Effector memory CD8-positive, alpha-beta T cell (primary cell): ENCODE data around the gene CRYBA1.

Experiments
- ATAC-seq: fragments of 150-1000 bp; cut with Tn5 transposase; replicated peaks from 2 replicates; pipeline ENCODE4 v1.10.0; 2021; ENCODE audit warnings: mild to moderate bottlenecking, moderate library complexity
- DNase-seq, 3 experiments: peaks; one replicate each; pipeline ENCODE4 v3.0.0; 2021
- H3K27ac Mint-ChIP-seq, 2 donors: one replicate each; pipeline ENCODE4 v1.8.0; 2022; ENCODE audit warnings: mild to moderate bottlenecking in 2 of 2, mixed read lengths in 2 of 2, moderate library complexity in 2 of 2
- H3K27me3 Mint-ChIP-seq, 2 donors: one replicate each; pipeline ENCODE4 v1.8.0; 2022; ENCODE audit warnings: mixed read lengths in 2 of 2
- H3K36me3 Mint-ChIP-seq: one replicate; pipeline ENCODE4 v1.8.0; 2022; ENCODE audit warnings: mild to moderate bottlenecking, moderate library complexity, mixed read lengths; ENCODE audit not compliant: insufficient read depth
- H3K4me1 Mint-ChIP-seq, 2 donors: one replicate each; pipeline ENCODE4 v1.8.0; 2022; ENCODE audit warnings: low read depth in 2 of 2, mixed read lengths in 2 of 2
- H3K4me3 Mint-ChIP-seq, 2 donors: one replicate each; pipeline ENCODE4 v1.8.0; 2022; ENCODE audit warnings: mild to moderate bottlenecking in 2 of 2, mixed read lengths in 2 of 2, moderate library complexity in 2 of 2
- H3K9me3 Mint-ChIP-seq, 2 donors: one replicate each; pipeline ENCODE4 v1.8.0; 2022; ENCODE audit warnings: mixed read lengths in 2 of 2

CRYBA1 gene

DNA sequence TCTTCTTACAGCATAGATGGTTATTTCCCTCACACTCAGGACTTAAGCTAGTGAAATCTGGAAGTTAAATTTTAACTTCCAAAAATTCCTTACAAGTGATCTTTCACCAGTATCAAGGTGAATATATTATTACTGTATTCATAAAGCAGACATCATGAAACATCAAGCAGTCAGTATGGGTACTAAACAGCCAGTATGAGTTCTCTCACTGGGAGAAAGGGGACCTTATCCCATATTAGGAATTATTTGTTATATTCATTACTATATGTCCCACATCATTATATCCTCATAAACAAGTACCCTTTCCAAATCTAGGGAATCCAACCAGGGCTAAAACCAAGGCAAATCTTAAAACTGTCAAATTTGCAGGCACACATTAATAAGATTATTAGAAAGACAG, 32.0 kb downstream of the CRYBA1 start:
- no peaks in the 10 kb centered on the region for H3K27me3 Mint-ChIP-seq
- H3K9me3 Mint-ChIP-seq, result peaks cover 0 to 1% of the 10 kb centered on the region in 2 donors
- no peak for DNase-seq
- peak overlapping the region; percentile 25 to 46 for H3K4me3 Mint-ChIP-seq
- peaks cover 49 to 61% of the 10 kb centered on the region in 2 donors for H3K4me1 Mint-ChIP-seq
- peak overlapping the region; percentile 38 to 72 for H3K27ac Mint-ChIP-seq
- no peak for ATAC-seq
- peaks cover 96% of the 10 kb centered on the region for H3K36me3 Mint-ChIP-seq

DNA sequence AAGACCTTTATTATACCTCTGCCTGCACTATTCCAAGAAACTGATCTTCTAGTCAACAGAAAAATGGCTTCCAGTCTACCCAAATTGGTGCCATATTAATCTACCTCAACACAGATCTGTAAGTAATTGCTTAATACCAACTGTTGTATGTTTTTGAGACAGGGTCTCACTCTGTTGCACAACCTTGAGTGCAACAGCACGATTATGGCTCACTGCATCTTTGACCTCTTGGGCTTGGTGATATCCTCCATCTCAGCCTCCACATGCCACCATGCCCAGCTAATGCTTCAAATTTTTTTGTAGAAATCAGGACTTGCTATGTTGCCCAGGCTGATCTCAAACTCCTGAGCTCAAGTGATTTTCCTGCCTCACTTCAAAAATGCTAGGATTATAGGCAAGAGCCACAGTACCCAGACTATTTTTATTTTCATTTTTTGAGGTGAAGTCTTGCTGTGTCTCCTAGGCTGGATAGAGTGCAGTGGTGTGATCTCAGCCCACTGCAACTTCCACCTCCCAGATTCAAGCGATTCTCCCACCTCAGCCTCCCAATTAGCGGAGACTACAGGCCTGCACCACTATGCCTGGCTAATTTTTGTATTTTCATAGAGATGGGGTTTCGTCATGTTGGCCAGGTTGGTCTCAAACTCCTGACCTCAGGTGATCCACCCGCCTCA, 32.9 kb downstream of the CRYBA1 start:
- ATAC-seq, result no peak
- Mint-ChIP-seq H3K27me3 (no peaks in the 10 kb centered on the region), H3K36me3 (peaks cover 96% of the 10 kb centered on the region), H3K4me1 (peaks cover 48 to 59% of the 10 kb centered on the region in 2 donors), H3K9me3 (peaks cover 0 to 1% of the 10 kb centered on the region in 2 donors), H3K4me3 (peak overlapping the region; percentile 23 to 63), H3K27ac (peak overlapping the region in 1 of 2 donors; percentile 79)
- DNase-seq, result no peak

DNA sequence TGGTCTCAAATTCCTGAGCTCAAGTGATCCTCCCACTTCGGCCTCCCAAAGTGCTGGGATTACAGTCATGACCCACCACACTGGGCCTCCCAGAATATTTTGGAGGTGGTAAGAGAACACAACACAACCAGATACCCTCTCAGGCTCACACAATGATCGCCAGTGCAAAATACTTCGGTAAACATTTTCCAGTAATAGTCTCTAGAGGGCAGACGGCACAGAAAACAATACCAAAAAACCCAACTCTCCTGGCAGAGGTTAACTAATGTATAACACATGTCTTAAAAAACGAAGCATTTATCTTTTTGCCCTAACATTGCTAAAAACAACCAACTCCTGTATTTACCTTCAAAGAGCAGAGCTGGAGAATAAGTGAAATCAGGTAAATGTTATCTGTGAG, 36.8 kb downstream of the CRYBA1 start:
- Mint-ChIP-seq H3K36me3 (peaks cover 99% of the 10 kb centered on the region), H3K4me1 (peaks cover 49 to 57% of the 10 kb centered on the region in 2 donors), H3K27ac (peak overlapping the region; percentile 17 to 72), H3K27me3 (no peaks in the 10 kb centered on the region), H3K9me3 (peaks cover 0 to 1% of the 10 kb centered on the region in 2 donors), H3K4me3 (peak overlapping the region; percentile 50 to 62)
- ATAC-seq (peak; percentile 51), DNase-seq (no peak)

DNA sequence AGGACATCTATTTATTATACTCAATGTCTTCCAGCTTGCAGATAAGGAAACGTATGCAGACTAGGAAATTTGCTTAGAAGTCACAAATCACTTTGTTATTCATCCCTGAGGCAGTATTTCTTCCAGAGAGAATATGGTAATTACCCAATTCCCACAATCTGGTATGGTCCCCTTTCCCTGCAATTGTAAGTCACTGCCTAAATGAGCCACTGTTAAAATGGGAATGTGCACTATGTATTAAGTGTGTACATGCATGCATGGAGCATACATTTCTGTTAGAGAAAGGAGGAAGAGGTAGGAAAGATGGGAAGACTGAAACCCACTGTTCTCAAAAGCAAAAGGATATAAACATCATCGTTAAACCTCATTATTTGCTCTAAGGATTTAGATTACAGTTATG, 37.3 kb downstream of the CRYBA1 start:
- peaks cover 53 to 61% of the 10 kb centered on the region in 2 donors for H3K4me1 Mint-ChIP-seq
- H3K9me3 Mint-ChIP-seq, result no peaks in the 10 kb centered on the region
- ATAC-seq, result no peak
- peaks cover 100% of the 10 kb centered on the region for H3K36me3 Mint-ChIP-seq
- H3K27me3 Mint-ChIP-seq, result no peaks in the 10 kb centered on the region
- DNase-seq, result no peak
- H3K27ac Mint-ChIP-seq, result peak overlapping the region in 1 of 2 donors; percentile 17
- H3K4me3 Mint-ChIP-seq, result peak overlapping the region; percentile 50 to 62

- ATAC-seq (no peak), DNase-seq (no peak)
- Mint-ChIP-seq H3K27ac (peak overlapping the region; percentile 71 to 87), H3K4me1 (peaks cover 59 to 63% of the 10 kb centered on the region in 2 donors), H3K27me3 (no peaks in the 10 kb centered on the region), H3K9me3 (no peaks in the 10 kb centered on the region), H3K4me3 (peak overlapping the region; percentile 68 to 81), H3K36me3 (peaks cover 81% of the 10 kb centered on the region)
Observed at GRCh38 chr17:29289852-29290251, 43.2 kb downstream of the CRYBA1 start.

DNA sequence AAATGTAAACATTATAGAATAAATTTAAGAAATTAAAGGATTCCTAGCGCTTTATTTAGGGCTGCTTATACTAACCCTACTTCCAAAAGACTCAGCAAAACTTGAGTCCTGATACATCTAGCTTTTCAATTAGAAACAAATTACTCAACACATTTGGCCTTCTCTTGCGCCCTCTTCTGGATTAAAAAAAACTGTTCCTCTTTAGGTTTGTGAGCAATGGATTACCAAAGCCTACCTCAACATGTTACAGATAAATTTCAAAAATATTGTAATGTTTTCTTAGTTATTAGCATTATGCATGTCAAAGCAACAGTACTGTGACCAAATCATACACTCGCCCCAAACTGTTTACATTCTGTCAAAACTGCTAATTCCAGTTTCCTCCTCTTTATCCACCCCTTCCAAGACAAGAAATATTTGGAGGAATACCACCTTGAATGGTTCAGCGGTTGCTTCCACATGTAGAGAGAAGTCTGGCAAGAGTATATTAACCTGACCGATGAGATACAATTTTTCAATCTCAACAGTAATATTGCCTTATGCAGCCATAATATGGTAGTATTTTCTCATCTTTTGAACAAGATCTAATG, 44.6 kb downstream of the CRYBA1 start:
- no peaks in the 10 kb centered on the region for H3K9me3 Mint-ChIP-seq
- H3K27me3 Mint-ChIP-seq, result no peaks in the 10 kb centered on the region
- peak overlapping the region; percentile 27 to 63 for H3K27ac Mint-ChIP-seq
- H3K36me3 Mint-ChIP-seq, result peaks cover 69% of the 10 kb centered on the region
- peak overlapping the region; percentile 74 to 81 for H3K4me3 Mint-ChIP-seq
- H3K4me1 Mint-ChIP-seq, result peaks cover 59 to 65% of the 10 kb centered on the region in 2 donors
- ATAC-seq, result no peak
- peak; percentile 35 to 46 (median 44) for DNase-seq

DNA sequence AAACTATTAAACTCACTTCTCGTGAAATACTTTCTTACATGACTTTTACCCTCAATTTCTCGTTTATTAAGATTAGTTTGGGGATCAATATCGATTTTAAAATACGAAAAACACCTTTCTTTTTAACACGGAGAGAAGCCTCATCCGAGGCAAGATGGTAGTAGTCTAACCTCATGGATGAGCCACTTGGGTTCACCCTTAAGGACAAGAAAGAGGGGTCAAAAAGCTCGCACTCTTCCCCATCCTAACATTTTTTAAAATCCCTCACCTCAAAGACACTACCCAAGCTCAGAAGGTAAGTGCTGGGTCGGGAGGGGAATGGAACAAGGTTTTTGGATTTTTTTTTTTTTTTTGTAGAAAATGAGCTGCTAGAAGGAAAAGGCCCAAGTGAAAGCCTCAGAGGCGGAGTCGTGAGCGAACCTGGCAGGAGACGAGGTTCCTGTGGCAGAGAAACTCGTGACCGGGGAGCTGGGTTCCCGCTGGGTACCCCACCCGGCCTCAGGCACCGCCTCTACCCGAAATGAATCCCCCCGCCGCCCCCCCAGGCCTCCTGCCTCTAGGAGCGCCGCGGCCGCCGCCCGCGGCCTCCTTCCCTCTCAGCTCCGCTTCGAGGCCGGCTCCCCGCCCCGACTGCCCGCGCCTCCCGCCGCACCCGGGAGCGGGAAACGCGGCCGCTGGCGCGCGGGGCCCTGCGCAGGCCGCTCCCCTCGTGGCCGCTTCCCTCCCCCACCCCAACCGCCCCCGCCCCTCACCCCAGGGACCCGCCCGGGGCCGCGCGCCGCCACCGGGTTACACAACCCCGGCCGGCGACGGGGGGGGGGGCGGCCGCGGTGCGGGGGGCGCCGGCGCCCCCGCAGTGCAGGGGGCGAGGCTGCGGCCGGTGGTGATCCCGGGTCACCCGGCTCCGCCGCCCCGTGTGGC, 45.7 kb downstream of the CRYBA1 start:
- Mint-ChIP-seq H3K27me3 (no peaks in the 10 kb centered on the region), H3K9me3 (no peaks in the 10 kb centered on the region), H3K4me3 (peak overlapping the region; percentile 94 to 98), H3K4me1 (peaks cover 49 to 54% of the 10 kb centered on the region in 2 donors), H3K27ac (peak overlapping the region; percentile 95 to 96), H3K36me3 (peaks cover 58% of the 10 kb centered on the region)
- DNase-seq (peak; percentile 42 to 45 (median 43)), ATAC-seq (peak; percentile 4)

- H3K4me3 Mint-ChIP-seq, result peak overlapping the region; percentile 94 to 98
- H3K36me3 Mint-ChIP-seq, result peaks cover 49% of the 10 kb centered on the region
- no peaks in the 10 kb centered on the region for H3K9me3 Mint-ChIP-seq
- peak; percentile 23 to 34 (median 31) for DNase-seq
- H3K27me3 Mint-ChIP-seq, result no peaks in the 10 kb centered on the region
- peak overlapping the region; percentile 95 to 96 for H3K27ac Mint-ChIP-seq
- peak; percentile 27 for ATAC-seq
- peaks cover 41 to 45% of the 10 kb centered on the region in 2 donors for H3K4me1 Mint-ChIP-seq
Observed at GRCh38 chr17:29292992-29293889, 46.6 kb downstream of the CRYBA1 start.

DNA sequence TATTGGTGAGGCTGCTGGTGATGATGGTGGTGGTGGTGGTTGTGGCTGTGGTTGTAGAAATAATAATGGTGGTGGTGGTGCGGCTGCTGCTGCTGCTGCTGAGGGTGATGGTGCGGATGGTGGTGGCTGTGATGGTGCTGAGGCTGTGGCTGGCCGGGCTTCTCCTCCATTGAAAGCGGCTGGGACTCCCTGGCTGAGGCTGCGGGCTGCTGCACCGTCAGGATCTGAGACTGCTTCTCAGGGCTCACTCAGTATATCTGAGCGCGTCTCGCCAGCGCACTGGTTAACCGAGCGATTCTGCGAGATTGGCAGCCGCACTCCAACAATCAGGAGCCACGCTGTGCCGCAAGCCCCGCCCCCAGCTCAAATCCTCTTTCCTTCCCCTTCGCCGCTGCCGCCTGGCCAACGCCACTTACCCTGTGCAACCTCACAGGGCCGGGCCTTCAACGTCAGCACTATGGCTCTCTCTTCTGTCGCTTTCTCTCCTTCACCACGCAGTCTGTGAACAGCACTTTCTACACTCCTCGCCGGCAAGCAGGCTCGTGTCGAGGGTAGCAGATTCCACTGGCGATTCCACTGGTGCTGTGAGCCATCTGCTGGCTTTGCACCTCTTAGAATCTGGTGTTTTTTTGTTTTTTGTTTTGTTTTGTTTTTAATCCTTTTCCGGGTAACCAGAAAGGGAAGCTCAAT, 47.4 kb downstream of the CRYBA1 start, which contains the start of gene NUFIP2:
TSS of gene NUFIP2 (minus strand) at position 259 of the 690 bp plus-strand sequence. CDS start at position 170, 89 bp downstream.
- Mint-ChIP-seq H3K27me3 (no peaks in the 10 kb centered on the region), H3K27ac (peak within 1 kb of the TSS; percentile 95 to 96), H3K9me3 (no peaks in the 10 kb centered on the region), H3K4me1 (peaks cover 35 to 37% of the 10 kb centered on the region in 2 donors), H3K4me3 (peak within 1 kb of the TSS; percentile 94 to 98), H3K36me3 (peaks cover 41% of the 10 kb centered on the region)
- DNase-seq, result peak; percentile 96 to 97 (median 96)
- peak; percentile 83 for ATAC-seq

- peaks cover 36% of the 10 kb centered on the region for H3K36me3 Mint-ChIP-seq
- H3K9me3 Mint-ChIP-seq, result no peaks in the 10 kb centered on the region
- DNase-seq (no peak), ATAC-seq (no peak)
- peaks cover 30 to 32% of the 10 kb centered on the region in 2 donors for H3K4me1 Mint-ChIP-seq
- H3K4me3 Mint-ChIP-seq, result peak overlapping the region; percentile 94 to 98
- H3K27ac Mint-ChIP-seq, result peak overlapping the region; percentile 95 to 96
- no peaks in the 10 kb centered on the region for H3K27me3 Mint-ChIP-seq
Observed at GRCh38 chr17:29294580-29294900, 47.9 kb downstream of the CRYBA1 start.

- Mint-ChIP-seq H3K36me3 (peaks cover 30% of the 10 kb centered on the region), H3K4me3 (peak overlapping the region; percentile 46 to 98), H3K27ac (peak overlapping the region in 1 of 2 donors; percentile 96), H3K9me3 (no peaks in the 10 kb centered on the region), H3K4me1 (peaks cover 27% of the 10 kb centered on the region in 2 donors), H3K27me3 (no peaks in the 10 kb centered on the region)
- DNase-seq (no peak), ATAC-seq (no peak)
Observed at GRCh38 chr17:29295420-29295819, 48.8 kb downstream of the CRYBA1 start.

GRCh38 chr17:29299031-29299430, 52.4 kb downstream of the CRYBA1 start:
- Mint-ChIP-seq H3K4me1 (peaks cover 12 to 14% of the 10 kb centered on the region in 2 donors), H3K9me3 (no peaks in the 10 kb centered on the region), H3K4me3 (no peak overlapping the region), H3K36me3 (peaks cover 10% of the 10 kb centered on the region), H3K27me3 (no peaks in the 10 kb centered on the region), H3K27ac (no peak overlapping the region)
- ATAC-seq (no peak), DNase-seq (no peak)
